HepG2 (cell line): ENCODE measurements around the gene PKMYT1. TPM values are rescaled to one million over a fixed set of nuclear protein-coding genes. Genes with fewer than 3 reads are reported as not detected.

Experiments used
- AKAP8 ChIP-seq: sonication (generic); formaldehyde crosslinking; IDR thresholded peaks from 2 replicates; pipeline ENCODE4 v1.5.1; 2020; ENCODE audit warnings: mild to moderate bottlenecking, missing genetic modification reagents
- ATAD3A ChIP-seq: sonication (generic); formaldehyde crosslinking; IDR thresholded peaks from 2 replicates; pipeline ENCODE4 v1.4.0; 2020; ENCODE audit warnings: missing genetic modification reagents
- CCAR2 ChIP-seq: fragments of 200-400 bp; formaldehyde crosslinking; optimal IDR thresholded peaks from 2 replicates; pipeline ENCODE3; 2018; ENCODE audit warnings: low read depth, mild to moderate bottlenecking, low read length, moderate library complexity
- E2F2 ChIP-seq: sonication (generic); formaldehyde crosslinking; IDR thresholded peaks from 2 replicates; pipeline ENCODE4 v1.4.0; 2020; ENCODE audit warnings: missing genetic modification reagents, borderline replicate concordance
- ETS1 ChIP-seq: sonication (generic); formaldehyde crosslinking; IDR thresholded peaks from 2 replicates; pipeline ENCODE4 v1.4.0; 2020; ENCODE audit warnings: missing genetic modification reagents
- HNRNPL ChIP-seq: fragments of 200-400 bp; formaldehyde crosslinking; IDR thresholded peaks from 2 replicates; pipeline ENCODE4 v1.6.1; 2017; ENCODE audit warnings: mild to moderate bottlenecking, low read depth, low read length
- ISX ChIP-seq: sonication (generic); formaldehyde crosslinking; conservative IDR thresholded peaks from 2 replicates; pipeline ENCODE4 v1.5.0; 2020; ENCODE audit warnings: missing genetic modification reagents
- KMT2A ChIP-seq: sonication (generic); formaldehyde crosslinking; IDR thresholded peaks from 2 replicates; pipeline ENCODE4 v1.4.0; 2020; ENCODE audit warnings: missing genetic modification reagents
- MXD4 ChIP-seq: IDR thresholded peaks from 2 replicates; pipeline ENCODE4 v1.6.1; 2016; ENCODE audit warnings: mild to moderate bottlenecking, missing biosample characterization, missing genetic modification reagents
- MYC ChIP-seq: sonication (generic); formaldehyde crosslinking; IDR thresholded peaks from 2 replicates; pipeline ENCODE4 v1.9.0; 2021; ENCODE audit warnings: missing genetic modification reagents, borderline replicate concordance
- PCBP1 ChIP-seq: fragments of 200-400 bp; formaldehyde crosslinking; IDR thresholded peaks from 2 replicates; pipeline ENCODE4 v1.6.1; 2017; ENCODE audit warnings: mild to moderate bottlenecking, low read depth, low read length, borderline replicate concordance
- POLR2AphosphoS2 ChIP-seq: IDR thresholded peaks from 2 replicates; pipeline ENCODE4 v1.6.1; 2011; ENCODE audit warnings: low read depth, low read length, improper control_type of control experiment
- RBM39 ChIP-seq: fragments of 200-400 bp; formaldehyde crosslinking; IDR thresholded peaks from one replicate; pipeline ENCODE4 v1.6.1; 2018; ENCODE audit warnings: antibody characterized with exemption, mild to moderate bottlenecking, low read depth, low read length; ENCODE audit not compliant: poor library complexity, severe bottlenecking
- SOX5 ChIP-seq: IDR thresholded peaks from 2 replicates; pipeline ENCODE4 v1.6.1; 2016; ENCODE audit warnings: borderline replicate concordance
- SPEN ChIP-seq: sonication (generic); formaldehyde crosslinking; IDR thresholded peaks from 2 replicates; pipeline ENCODE4 v1.5.1; 2020; ENCODE audit warnings: low read depth, mild to moderate bottlenecking, missing genetic modification reagents
- TOPORS ChIP-seq: sonication (generic); formaldehyde crosslinking; IDR thresholded peaks from 2 replicates; pipeline ENCODE4 v1.8.0; 2023; ENCODE audit warnings: mild to moderate bottlenecking, missing genetic modification reagents
- ZNF180 ChIP-seq: sonication (generic); formaldehyde crosslinking; IDR thresholded peaks from 2 replicates; pipeline ENCODE4 v1.4.0; 2020; ENCODE audit warnings: low read depth, missing genetic modification reagents, borderline replicate concordance
- ZNF343 ChIP-seq: sonication (generic); formaldehyde crosslinking; IDR thresholded peaks from 2 replicates; pipeline ENCODE4 v1.4.0; 2020; ENCODE audit warnings: mild to moderate bottlenecking, missing genetic modification reagents
- ZNF558 ChIP-seq: sonication (generic); formaldehyde crosslinking; IDR thresholded peaks from 2 replicates; pipeline ENCODE4 v1.9.0; 2022; ENCODE audit warnings: mild to moderate bottlenecking, missing genetic modification reagents, borderline replicate concordance
- ZNF629 ChIP-seq: sonication (generic); formaldehyde crosslinking; conservative IDR thresholded peaks from 2 replicates; pipeline ENCODE4 v1.5.0; 2020; ENCODE audit warnings: missing genetic modification reagents
- ZNF709 ChIP-seq: sonication (generic); formaldehyde crosslinking; IDR thresholded peaks from 2 replicates; pipeline ENCODE4 v1.5.0; 2020; ENCODE audit warnings: mild to moderate bottlenecking, missing genetic modification reagents
- ZNF816 ChIP-seq: sonication (generic); formaldehyde crosslinking; IDR thresholded peaks from 2 replicates; pipeline ENCODE4 v1.8.0; 2022; ENCODE audit warnings: missing genetic modification reagents, mild to moderate bottlenecking, borderline replicate concordance
- ZUFSP ChIP-seq: sonication (generic); formaldehyde crosslinking; IDR thresholded peaks from 2 replicates; pipeline ENCODE4 v1.9.0; 2021; ENCODE audit warnings: missing genetic modification reagents, mild to moderate bottlenecking, borderline replicate concordance
- polyA plus RNA-seq, 8 experiments: library from polyadenylated mRNA; depleted of rRNA in 3 of 8; stranded (reverse) in 7 of 8; unstranded in 1 of 8; fragments of >200 nt; fragmentation: Illumina TruSeq in 4 of 8; extraction: Trizol in 4 of 8; gene quantifications; 2 replicates each; pipeline versions ENCODE4 v1.2.1 to v1.2.3, GENCODE V29; 2011 to 2016; ENCODE audit warnings: low read depth in 4 of 8, missing spikeins in 1 of 8, mixed read lengths in 1 of 8; ENCODE audit not compliant: insufficient read depth in 1 of 8
- total RNA-seq, 5 experiments: library from RNA; depleted of rRNA; stranded (reverse); fragments of >200 nt; fragmentation: Illumina TruSeq; extraction: Trizol; gene quantifications; 2 replicates each; pipeline ENCODE4 v1.2.3, GENCODE V29; 2016; ENCODE audit warnings: low read depth in 1 of 5
- TF ChIP-seq, protein P1 (sequence below): sonication (generic); formaldehyde crosslinking; IDR thresholded peaks from 2 replicates; pipeline ENCODE4 v1.9.0; 2022; ENCODE audit warnings: missing genetic modification reagents, mild to moderate bottlenecking, borderline replicate concordance
- TF ChIP-seq, protein P2 (sequence below): sonication (generic); formaldehyde crosslinking; conservative IDR thresholded peaks from 2 replicates; pipeline ENCODE4 v1.4.0; 2020; ENCODE audit warnings: missing genetic modification reagents

Gene PKMYT1
- total and polyA plus RNA-seq, 2 of the 13 experiments (the other 11 are each of a cell fraction or from before 2014, with no cell fraction given): 7.0 to 27.8 TPM

GRCh38 chr16:3020247-3020603 is 40.0 kb upstream of the PKMYT1 start, which contains the start of gene TNFRSF12A (continued):
- TF ChIP-seq, protein P1, sequence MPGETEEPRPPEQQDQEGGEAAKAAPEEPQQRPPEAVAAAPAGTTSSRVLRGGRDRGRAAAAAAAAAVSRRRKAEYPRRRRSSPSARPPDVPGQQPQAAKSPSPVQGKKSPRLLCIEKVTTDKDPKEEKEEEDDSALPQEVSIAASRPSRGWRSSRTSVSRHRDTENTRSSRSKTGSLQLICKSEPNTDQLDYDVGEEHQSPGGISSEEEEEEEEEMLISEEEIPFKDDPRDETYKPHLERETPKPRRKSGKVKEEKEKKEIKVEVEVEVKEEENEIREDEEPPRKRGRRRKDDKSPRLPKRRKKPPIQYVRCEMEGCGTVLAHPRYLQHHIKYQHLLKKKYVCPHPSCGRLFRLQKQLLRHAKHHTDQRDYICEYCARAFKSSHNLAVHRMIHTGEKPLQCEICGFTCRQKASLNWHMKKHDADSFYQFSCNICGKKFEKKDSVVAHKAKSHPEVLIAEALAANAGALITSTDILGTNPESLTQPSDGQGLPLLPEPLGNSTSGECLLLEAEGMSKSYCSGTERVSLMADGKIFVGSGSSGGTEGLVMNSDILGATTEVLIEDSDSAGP (CRISPR knock-in tag): no peak
- TF ChIP-seq SPEN (CRISPR knock-in tag) (no peak), ZNF816 (CRISPR knock-in tag) (no peak; the same call in 1 of the 2 replicates), RBM39 (peak; percentile 9), TOPORS (CRISPR knock-in tag) (no peak), ZNF343 (0 out of 2 replicates have a peak, but pooled peaks have one; percentile 24), POLR2AphosphoS2 (no peak), MYC (CRISPR knock-in tag) (0 out of 2 replicates have a peak, but pooled peaks have one; percentile 27), ZUFSP (CRISPR knock-in tag) (no peak), ETS1 (CRISPR knock-in tag) (0 out of 2 replicates have a peak, but pooled peaks have one; percentile 30), E2F2 (CRISPR knock-in tag) (no peak), MXD4 (CRISPR knock-in tag) (no peak; the same call in 1 of the 2 replicates), SOX5 (CRISPR knock-in tag) (no peak), ZNF709 (CRISPR knock-in tag) (no peak), HNRNPL (no peak), AKAP8 (CRISPR knock-in tag) (no peak), ISX (no peak), ZNF180 (CRISPR knock-in tag) (no peak), PCBP1 (no peak), CCAR2 (no peak), ZNF629 (CRISPR knock-in tag) (no peak), KMT2A (no peak), ZNF558 (peak; percentile 66; the same call in 1 of the 2 replicates), ATAD3A (CRISPR knock-in tag) (no peak)
- TF ChIP-seq, protein P2, sequence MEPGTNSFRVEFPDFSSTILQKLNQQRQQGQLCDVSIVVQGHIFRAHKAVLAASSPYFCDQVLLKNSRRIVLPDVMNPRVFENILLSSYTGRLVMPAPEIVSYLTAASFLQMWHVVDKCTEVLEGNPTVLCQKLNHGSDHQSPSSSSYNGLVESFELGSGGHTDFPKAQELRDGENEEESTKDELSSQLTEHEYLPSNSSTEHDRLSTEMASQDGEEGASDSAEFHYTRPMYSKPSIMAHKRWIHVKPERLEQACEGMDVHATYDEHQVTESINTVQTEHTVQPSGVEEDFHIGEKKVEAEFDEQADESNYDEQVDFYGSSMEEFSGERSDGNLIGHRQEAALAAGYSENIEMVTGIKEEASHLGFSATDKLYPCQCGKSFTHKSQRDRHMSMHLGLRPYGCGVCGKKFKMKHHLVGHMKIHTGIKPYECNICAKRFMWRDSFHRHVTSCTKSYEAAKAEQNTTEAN (CRISPR knock-in tag): no peak
